ENCODE data around the gene OLFM1.

The OLFM1 gene

DNA sequence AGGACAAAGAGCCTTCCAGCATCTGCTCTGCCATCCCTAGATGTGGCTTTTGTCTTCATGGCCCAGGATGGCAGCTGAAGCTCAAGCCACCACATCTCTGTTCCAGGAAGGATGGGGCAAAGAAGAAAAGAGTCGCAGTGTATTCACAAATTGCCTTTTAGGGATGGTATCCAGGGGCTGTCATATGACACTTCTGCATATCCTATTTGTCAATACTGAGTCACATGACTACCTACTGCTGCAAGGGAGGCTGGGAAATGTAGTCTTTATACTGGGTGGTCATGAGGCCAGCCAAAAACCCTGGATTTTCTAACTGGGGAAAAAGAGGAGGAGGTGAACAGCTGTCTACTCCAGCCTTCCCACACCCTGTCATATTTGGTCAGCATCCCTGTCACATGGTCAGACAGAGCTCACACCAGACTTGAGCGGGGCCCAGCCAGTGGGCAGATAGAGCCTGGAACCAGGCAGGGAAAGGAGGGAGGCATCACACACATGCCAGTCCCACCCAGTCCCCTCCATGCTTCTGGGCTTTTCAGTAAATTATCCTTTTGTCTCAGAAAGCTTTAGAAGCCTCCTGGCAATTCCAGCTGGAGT lies 52.0 kb downstream of the OLFM1 start:
- TF ChIP-seq, protein P1, sequence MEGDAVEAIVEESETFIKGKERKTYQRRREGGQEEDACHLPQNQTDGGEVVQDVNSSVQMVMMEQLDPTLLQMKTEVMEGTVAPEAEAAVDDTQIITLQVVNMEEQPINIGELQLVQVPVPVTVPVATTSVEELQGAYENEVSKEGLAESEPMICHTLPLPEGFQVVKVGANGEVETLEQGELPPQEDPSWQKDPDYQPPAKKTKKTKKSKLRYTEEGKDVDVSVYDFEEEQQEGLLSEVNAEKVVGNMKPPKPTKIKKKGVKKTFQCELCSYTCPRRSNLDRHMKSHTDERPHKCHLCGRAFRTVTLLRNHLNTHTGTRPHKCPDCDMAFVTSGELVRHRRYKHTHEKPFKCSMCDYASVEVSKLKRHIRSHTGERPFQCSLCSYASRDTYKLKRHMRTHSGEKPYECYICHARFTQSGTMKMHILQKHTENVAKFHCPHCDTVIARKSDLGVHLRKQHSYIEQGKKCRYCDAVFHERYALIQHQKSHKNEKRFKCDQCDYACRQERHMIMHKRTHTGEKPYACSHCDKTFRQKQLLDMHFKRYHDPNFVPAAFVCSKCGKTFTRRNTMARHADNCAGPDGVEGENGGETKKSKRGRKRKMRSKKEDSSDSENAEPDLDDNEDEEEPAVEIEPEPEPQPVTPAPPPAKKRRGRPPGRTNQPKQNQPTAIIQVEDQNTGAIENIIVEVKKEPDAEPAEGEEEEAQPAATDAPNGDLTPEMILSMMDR (IDR thresholded peaks at IDR 0.05): no peak

DNA sequence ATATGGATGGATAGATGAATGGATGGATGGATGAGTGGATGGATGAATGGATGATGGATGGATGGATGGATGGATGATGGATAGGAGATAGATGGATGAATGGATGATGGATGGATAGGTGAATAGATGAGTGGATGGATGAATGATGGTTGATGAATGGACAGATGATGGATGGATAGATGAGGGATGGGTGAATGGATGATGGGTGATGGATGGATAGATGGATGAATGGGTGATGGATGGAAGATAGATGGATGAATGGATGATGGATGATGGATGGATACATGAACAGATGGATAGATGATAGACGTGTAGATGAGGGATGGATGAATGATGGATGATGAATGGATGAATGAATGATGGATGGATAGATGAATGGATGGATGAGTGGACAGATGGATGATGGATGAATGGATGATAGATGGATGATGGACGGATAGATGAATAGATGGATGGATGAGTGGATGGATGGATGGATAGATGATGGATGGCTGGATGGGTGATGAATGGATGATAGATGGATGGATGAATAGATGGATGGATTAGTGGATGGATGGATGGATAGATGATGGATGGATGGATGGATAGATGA lies 53.8 kb downstream of the OLFM1 start:
- TF ChIP-seq, protein P1 (IDR thresholded peaks at IDR 0.05): no peak

DNA sequence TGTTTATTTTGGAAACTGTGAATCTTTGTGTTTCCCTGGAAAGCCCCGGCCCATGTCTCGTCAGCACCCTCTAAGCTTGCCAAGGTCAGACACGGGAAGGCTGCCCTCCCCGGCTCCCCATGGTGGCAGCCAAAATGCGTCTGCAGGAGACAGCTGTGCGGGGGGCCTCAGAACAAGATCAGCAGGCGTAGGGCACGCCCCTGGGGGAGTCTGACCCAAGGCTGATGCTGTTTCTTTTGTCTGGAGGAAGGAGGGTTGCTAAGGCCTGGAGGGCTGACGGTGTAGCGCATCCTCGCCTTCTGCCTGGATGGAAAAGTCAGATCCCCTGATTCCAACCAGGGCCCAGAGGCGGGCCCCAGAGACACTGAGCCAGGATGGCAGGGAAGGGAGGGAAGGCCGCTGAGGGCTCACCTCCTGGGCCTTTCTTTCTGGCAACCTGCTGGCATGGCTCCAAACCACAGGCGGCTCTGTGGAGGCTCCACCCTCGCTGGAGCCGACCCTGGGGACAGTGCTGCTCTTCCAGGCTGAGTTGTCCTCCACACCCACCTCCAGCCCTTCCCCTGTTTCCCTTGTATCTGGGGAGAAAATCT lies 57.2 kb downstream of the OLFM1 start:
- TF ChIP-seq, protein P1 (IDR thresholded peaks at IDR 0.05): no peak

DNA sequence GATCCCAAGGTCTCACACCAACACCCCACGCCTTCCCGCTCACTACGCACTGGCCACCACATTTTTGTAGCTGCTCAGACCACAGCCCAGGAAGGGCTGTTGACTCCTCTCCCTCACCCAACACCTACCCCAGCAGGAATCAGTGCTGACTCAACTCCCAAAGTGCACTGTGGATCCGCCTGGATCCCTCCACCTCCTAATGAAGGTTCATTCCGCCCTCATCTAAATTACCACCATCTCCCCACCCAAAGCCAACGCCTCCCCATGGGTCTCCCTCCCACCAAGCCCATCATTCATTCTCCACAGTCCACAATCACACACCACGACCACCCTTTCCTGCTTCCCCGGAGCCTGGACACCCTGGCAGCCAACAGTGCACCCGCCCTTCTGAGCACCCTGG lies 57.8 kb downstream of the OLFM1 start:
- TF ChIP-seq, protein P1 (IDR thresholded peaks at IDR 0.05): no peak

DNA sequence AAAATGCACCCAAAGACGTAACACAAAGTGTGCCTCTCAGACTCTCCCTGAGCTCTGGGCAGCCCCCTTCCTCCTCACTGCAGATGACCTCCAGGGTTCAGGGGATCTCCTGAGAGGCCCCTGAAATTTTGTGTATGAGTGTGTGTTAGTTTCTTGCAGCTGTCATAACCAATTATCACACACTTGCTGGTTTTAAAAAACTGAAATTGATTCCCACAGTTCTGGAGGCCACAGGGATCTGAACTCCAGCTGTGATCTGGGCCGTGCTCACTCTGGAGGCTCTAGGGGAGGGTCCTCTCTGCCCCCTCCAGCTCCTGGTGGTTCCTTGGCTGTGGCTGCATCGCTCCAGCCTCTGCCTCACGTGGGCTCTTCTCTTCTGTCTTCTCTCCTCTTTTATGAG lies 58.8 kb downstream of the OLFM1 start:
- TF ChIP-seq, protein P1 (IDR thresholded peaks at IDR 0.05): no peak

DNA sequence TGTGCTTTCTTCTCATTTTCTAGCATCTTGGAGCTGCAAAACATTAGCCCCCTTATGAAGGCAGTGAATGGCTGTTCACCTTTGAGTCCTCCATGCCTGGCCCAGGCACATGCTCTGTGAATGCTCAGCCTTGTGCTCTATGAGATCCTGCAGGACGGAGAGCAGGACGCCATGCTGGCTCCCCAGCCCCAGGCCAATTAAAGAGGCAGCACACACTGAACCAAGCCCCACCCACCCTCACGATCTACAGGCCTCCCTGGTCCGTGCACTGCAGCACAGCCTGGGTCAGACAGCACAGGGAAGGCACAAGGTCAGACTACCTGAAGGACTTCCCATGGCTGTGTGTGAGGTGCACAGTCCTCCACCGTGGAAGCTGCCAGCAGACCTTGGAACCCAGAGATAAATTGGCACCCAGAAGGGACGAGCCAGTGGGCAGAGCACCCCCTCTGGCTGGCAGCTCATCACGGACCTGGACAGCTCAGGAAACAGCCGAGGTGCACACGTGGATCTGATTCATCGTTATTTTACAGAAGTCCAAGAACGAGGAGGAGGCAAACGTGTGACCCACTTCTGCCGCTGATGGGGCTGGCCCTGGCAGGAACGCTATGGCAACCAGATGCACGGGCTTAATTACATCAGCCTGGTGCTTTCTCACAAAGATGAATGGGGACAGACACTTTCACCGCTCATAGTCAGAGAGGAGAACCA lies 59.5 kb downstream of the OLFM1 start:
- TF ChIP-seq, protein P1 (IDR thresholded peaks at IDR 0.05): no peak

DNA sequence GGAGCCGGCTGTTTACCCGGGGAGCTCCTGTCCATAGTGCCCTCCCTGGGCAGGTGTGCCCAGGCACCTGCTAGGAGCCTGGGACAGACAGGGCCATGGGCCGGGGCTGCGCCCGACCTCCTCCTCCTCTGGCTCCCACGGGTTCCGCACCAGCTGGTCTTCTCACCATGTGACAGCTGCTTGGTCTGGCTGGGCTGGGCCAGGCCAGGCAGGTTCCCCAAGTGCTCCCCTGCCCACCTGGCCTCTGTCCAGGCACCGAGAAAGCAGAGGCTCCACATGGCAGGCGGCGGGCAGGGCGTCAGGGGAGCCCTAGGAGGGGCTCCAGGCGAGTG lies 60.0 kb downstream of the OLFM1 start:
- TF ChIP-seq, protein P1 (IDR thresholded peaks at IDR 0.05): no peak

Data from LNCAP (cell line).